Liver (tissue), 9 donors: ENCODE data around the gene FAM117A. TPM values are rescaled to one million over a fixed set of nuclear protein-coding genes. Genes with fewer than 3 reads are reported as not detected.

Experiments used
- DNase-seq: peaks from one replicate; pipeline ENCODE4 v3.0.0-alpha.2; 2017; ENCODE audit warnings: low spot score
- H3K27ac ChIP-seq, 2 donors: one replicate each; pipeline ENCODE4 v1.7.0; 2013; ENCODE audit warnings: inconsistent platforms in 2 of 2, low read length in 2 of 2, control low read depth in 1 of 2, low read depth in 1 of 2, mild to moderate bottlenecking in 1 of 2
- H3K27me3 ChIP-seq, 4 donors: one replicate each; pipeline versions ENCODE4 v1.6.1 to v1.7.0; 2013; ENCODE audit warnings: low read length in 3 of 4, inconsistent platforms in 1 of 4, mild to moderate bottlenecking in 1 of 4, moderate library complexity in 1 of 4; ENCODE audit not compliant: control insufficient read depth in 4 of 4, insufficient read depth in 4 of 4
- H3K36me3 ChIP-seq, 4 donors: one replicate each; pipeline versions ENCODE4 v1.6.1 to v1.7.0; 2013; ENCODE audit warnings: low read length in 3 of 4, mild to moderate bottlenecking in 3 of 4, low read depth in 1 of 4, moderate library complexity in 1 of 4; ENCODE audit not compliant: control insufficient read depth in 4 of 4, insufficient read depth in 3 of 4
- H3K4me1 ChIP-seq, 4 donors: one replicate each; pipeline versions ENCODE4 v1.6.1 to v1.7.0; 2013; ENCODE audit warnings: low read length in 3 of 4, mild to moderate bottlenecking in 3 of 4, moderate library complexity in 1 of 4; ENCODE audit not compliant: control insufficient read depth in 4 of 4, insufficient read depth in 4 of 4
- H3K4me3 ChIP-seq, 3 donors: one replicate each; pipeline versions ENCODE4 v1.6.1 to v1.7.0; 2013; ENCODE audit warnings: low read length in 3 of 3, control low read depth in 1 of 3, low read depth in 1 of 3, mild to moderate bottlenecking in 1 of 3
- H3K9ac ChIP-seq, 2 donors: one replicate each; pipeline ENCODE4 v1.7.0; 2013; ENCODE audit warnings: low read length in 2 of 2, mild to moderate bottlenecking in 2 of 2, moderate library complexity in 2 of 2, control low read depth in 1 of 2, low read depth in 1 of 2
- H3K9me3 ChIP-seq, 4 donors: one replicate each; pipeline versions ENCODE4 v1.6.1 to v1.7.0; 2013; ENCODE audit warnings: low read length in 3 of 4; ENCODE audit not compliant: control insufficient read depth in 4 of 4
- EGR1 ChIP-seq, 2 donors: IDR thresholded peaks; 2 replicates each; pipeline ENCODE4 v1.6.1; 2016 to 2018; ENCODE audit warnings: antibody characterized with exemption in 2 of 2, low read depth in 2 of 2
- FOXA1 ChIP-seq: IDR thresholded peaks from 2 replicates; pipeline ENCODE4 v1.6.1; 2016; ENCODE audit warnings: antibody characterized with exemption
- FOXA2 ChIP-seq: IDR thresholded peaks from 2 replicates; pipeline ENCODE4 v1.6.1; 2016; ENCODE audit warnings: antibody characterized with exemption
- GABPA ChIP-seq, 2 donors: IDR thresholded peaks in 1 of 2; conservative IDR thresholded peaks in 1 of 2; 2 replicates each; pipeline ENCODE4 v1.6.1; 2016; ENCODE audit warnings: antibody characterized with exemption in 2 of 2, mild to moderate bottlenecking in 1 of 2, moderate library complexity in 1 of 2
- HNF4A ChIP-seq, 2 donors: conservative IDR thresholded peaks; 2 replicates each; pipeline ENCODE4 v1.6.1; 2016; ENCODE audit warnings: antibody characterized with exemption in 2 of 2, mild to moderate bottlenecking in 2 of 2
- HNF4G ChIP-seq: IDR thresholded peaks from 2 replicates; pipeline ENCODE4 v1.6.1; 2016; ENCODE audit warnings: antibody characterized with exemption
- JUND ChIP-seq, 2 donors: IDR thresholded peaks; 2 replicates each; pipeline ENCODE4 v1.6.1; 2016; ENCODE audit warnings: antibody characterized with exemption in 2 of 2
- NR2F2 ChIP-seq: IDR thresholded peaks from 2 replicates; pipeline ENCODE4 v1.6.1; 2016; ENCODE audit warnings: antibody characterized with exemption
- RAD21 ChIP-seq, 2 donors: IDR thresholded peaks; 2 replicates each; pipeline ENCODE4 v1.6.1; 2016; ENCODE audit warnings: antibody characterized with exemption in 2 of 2, mild to moderate bottlenecking in 2 of 2
- RXRA ChIP-seq, 2 donors: IDR thresholded peaks; 2 replicates each; pipeline ENCODE4 v1.6.1; 2017 to 2018; ENCODE audit warnings: antibody characterized with exemption in 2 of 2, mild to moderate bottlenecking in 1 of 2
- SP1 ChIP-seq: IDR thresholded peaks from 2 replicates; pipeline ENCODE4 v1.6.1; 2018; ENCODE audit warnings: antibody characterized with exemption, mild to moderate bottlenecking
- TAF1 ChIP-seq: conservative IDR thresholded peaks from 2 replicates; pipeline ENCODE4 v1.6.1; 2016; ENCODE audit warnings: antibody characterized with exemption, mild to moderate bottlenecking
- YY1 ChIP-seq: IDR thresholded peaks from 2 replicates; pipeline ENCODE4 v1.6.1; 2016; ENCODE audit warnings: antibody characterized with exemption, mild to moderate bottlenecking
- WGBS: extraction: QIAGEN DNeasy Blood & Tissue Kit; methylation state at CpG from one replicate; pipeline ENCODE4 v1.1.7; 2013; 5-methylcytosine and 5-hydroxymethylcytosine counted together
- polyA plus RNA-seq, 2 donors: library from polyadenylated mRNA; stranded (reverse) in 1 of 2; unstranded in 1 of 2; fragments of 200-250 nt in 1 of 2; fragments of >200 nt in 1 of 2; fragmentation: Nextera tagmentation in 1 of 2; extraction: Ambion mirVana in 1 of 2; gene quantifications; one replicate each; pipeline versions ENCODE4 v1.2.1 to v1.2.3, GENCODE V29; 2013 to 2015
- total RNA-seq, 2 donors: library from RNA; depleted of rRNA; stranded (reverse); fragments of >200 nt; gene quantifications; one replicate each; pipeline ENCODE4 v1.2.3, GENCODE V29; 2014
- TF ChIP-seq, protein P1 (sequence below): IDR thresholded peaks from 2 replicates; pipeline ENCODE4 v1.6.1; 2016; ENCODE audit warnings: antibody characterized with exemption, mild to moderate bottlenecking
- TF ChIP-seq, protein P2 (sequence below): IDR thresholded peaks from 2 replicates; pipeline ENCODE4 v1.6.1; 2016; ENCODE audit warnings: antibody characterized with exemption
- TF ChIP-seq, protein P3 (sequence below): fragments of 150-350 bp; IDR thresholded peaks from 2 replicates; pipeline ENCODE4 v1.5.1; 2017; ENCODE audit warnings: improper control_type of control experiment, low read depth, low read length; ENCODE audit not compliant: missing input control
- TF ChIP-seq, protein P4 (sequence below): IDR thresholded peaks from 2 replicates; pipeline ENCODE4 v1.6.1; 2016; ENCODE audit warnings: antibody characterized with exemption
- TF ChIP-seq, protein P5 (sequence below): IDR thresholded peaks from 2 replicates; pipeline ENCODE4 v1.6.1; 2016; ENCODE audit warnings: antibody characterized with exemption
- donor health status: healthy.
- donor health status: healthy.
- donor health status: healthy.
- donor health status: healthy.
- donor health status: healthy.

Gene FAM117A
- total and polyA plus RNA-seq, 4 donors, result 4.5 to 39.3 (median 5.5) TPM

DNA sequence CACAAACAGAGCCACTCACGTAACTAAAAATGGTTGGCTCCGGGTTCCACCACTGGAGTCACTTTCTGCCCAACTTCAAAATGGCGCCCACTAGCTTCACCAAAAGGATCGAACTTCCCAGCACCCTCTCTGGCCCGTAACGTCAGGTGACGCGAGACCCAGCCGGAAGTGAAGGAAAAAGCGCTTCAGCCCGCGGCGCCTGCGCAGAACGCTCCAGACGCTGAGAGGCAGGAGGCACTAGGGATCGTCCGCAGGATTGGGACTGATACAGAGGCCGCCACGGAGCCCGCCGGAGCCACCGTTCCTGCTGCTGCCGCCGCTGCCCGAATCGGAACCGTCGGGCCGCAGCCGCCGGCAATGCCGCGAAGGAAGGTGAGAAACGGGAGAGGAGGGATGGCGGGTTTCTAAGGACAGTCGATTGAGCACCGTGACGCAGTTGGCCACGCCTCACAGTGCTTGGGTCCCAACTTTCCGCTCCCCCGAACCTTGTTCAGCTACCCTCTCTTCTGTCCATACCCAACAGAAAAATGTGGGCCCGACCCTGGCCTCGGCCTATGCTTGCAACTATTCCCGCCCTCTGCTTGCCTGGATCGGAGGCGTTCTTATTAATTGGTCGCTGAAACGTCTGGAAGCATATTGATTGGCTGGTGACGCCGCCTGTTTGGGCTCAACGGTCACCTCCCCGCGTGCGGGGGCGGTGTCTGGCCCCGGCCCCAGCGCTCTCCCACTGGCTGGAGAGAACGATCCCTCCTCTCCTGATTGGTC, 24.7 kb upstream of the FAM117A start, which contains the start of gene KAT7:
Gene KAT7, plus strand, starts transcription at position 204 of the 765 bp plus-strand sequence. Its CDS starts 154 bp downstream, at position 358.
- Histone ChIP-seq H3K27ac (peak within 1 kb of the TSS; percentile 99), H3K36me3 (peaks cover 0 to 18% (median 13%) of the 10 kb centered on the region in 4 donors), H3K4me1 (peaks cover 3 to 25% (median 20%) of the 10 kb centered on the region in 4 donors), H3K9ac (peak within 1 kb of the TSS; percentile 79 to 99), H3K4me3 (peak within 1 kb of the TSS; percentile 76 to 98 (median 89)), H3K9me3 (no peaks in the 10 kb centered on the region), H3K27me3 (no peaks in the 10 kb centered on the region)
- TF ChIP-seq, protein P1, sequence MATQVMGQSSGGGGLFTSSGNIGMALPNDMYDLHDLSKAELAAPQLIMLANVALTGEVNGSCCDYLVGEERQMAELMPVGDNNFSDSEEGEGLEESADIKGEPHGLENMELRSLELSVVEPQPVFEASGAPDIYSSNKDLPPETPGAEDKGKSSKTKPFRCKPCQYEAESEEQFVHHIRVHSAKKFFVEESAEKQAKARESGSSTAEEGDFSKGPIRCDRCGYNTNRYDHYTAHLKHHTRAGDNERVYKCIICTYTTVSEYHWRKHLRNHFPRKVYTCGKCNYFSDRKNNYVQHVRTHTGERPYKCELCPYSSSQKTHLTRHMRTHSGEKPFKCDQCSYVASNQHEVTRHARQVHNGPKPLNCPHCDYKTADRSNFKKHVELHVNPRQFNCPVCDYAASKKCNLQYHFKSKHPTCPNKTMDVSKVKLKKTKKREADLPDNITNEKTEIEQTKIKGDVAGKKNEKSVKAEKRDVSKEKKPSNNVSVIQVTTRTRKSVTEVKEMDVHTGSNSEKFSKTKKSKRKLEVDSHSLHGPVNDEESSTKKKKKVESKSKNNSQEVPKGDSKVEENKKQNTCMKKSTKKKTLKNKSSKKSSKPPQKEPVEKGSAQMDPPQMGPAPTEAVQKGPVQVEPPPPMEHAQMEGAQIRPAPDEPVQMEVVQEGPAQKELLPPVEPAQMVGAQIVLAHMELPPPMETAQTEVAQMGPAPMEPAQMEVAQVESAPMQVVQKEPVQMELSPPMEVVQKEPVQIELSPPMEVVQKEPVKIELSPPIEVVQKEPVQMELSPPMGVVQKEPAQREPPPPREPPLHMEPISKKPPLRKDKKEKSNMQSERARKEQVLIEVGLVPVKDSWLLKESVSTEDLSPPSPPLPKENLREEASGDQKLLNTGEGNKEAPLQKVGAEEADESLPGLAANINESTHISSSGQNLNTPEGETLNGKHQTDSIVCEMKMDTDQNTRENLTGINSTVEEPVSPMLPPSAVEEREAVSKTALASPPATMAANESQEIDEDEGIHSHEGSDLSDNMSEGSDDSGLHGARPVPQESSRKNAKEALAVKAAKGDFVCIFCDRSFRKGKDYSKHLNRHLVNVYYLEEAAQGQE, result peak; percentile 78
- TF ChIP-seq SP1 (peak; percentile 99), YY1 (peak; percentile 100), TAF1 (peak; percentile 93), FOXA2 (no peak), GABPA (IDR thresholded peaks at IDR 0.05 in 1 of 2, conservative IDR thresholded peaks at IDR 0.05 in 1 of 2) (peak; percentile 70 to 91), NR2F2 (no peak), EGR1 (IDR thresholded peaks at IDR 0.05; ENCODE audit: low read depth in 2 of 2) (peak; percentile 100), RXRA (IDR thresholded peaks at IDR 0.05) (peak; percentile 44), JUND (IDR thresholded peaks at IDR 0.05) (peak in 1 of 2 donors; percentile 51), HNF4G (peak; percentile 9), RAD21 (IDR thresholded peaks at IDR 0.05) (peak in 1 of 2 donors; percentile 50), FOXA1 (no peak), HNF4A (conservative IDR thresholded peaks at IDR 0.05) (peak; percentile 28 to 54)
- TF ChIP-seq, protein P2, sequence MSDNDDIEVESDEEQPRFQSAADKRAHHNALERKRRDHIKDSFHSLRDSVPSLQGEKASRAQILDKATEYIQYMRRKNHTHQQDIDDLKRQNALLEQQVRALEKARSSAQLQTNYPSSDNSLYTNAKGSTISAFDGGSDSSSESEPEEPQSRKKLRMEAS, result no peak
- TF ChIP-seq, protein P3, sequence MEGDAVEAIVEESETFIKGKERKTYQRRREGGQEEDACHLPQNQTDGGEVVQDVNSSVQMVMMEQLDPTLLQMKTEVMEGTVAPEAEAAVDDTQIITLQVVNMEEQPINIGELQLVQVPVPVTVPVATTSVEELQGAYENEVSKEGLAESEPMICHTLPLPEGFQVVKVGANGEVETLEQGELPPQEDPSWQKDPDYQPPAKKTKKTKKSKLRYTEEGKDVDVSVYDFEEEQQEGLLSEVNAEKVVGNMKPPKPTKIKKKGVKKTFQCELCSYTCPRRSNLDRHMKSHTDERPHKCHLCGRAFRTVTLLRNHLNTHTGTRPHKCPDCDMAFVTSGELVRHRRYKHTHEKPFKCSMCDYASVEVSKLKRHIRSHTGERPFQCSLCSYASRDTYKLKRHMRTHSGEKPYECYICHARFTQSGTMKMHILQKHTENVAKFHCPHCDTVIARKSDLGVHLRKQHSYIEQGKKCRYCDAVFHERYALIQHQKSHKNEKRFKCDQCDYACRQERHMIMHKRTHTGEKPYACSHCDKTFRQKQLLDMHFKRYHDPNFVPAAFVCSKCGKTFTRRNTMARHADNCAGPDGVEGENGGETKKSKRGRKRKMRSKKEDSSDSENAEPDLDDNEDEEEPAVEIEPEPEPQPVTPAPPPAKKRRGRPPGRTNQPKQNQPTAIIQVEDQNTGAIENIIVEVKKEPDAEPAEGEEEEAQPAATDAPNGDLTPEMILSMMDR, result no peak
- TF ChIP-seq, protein P4, sequence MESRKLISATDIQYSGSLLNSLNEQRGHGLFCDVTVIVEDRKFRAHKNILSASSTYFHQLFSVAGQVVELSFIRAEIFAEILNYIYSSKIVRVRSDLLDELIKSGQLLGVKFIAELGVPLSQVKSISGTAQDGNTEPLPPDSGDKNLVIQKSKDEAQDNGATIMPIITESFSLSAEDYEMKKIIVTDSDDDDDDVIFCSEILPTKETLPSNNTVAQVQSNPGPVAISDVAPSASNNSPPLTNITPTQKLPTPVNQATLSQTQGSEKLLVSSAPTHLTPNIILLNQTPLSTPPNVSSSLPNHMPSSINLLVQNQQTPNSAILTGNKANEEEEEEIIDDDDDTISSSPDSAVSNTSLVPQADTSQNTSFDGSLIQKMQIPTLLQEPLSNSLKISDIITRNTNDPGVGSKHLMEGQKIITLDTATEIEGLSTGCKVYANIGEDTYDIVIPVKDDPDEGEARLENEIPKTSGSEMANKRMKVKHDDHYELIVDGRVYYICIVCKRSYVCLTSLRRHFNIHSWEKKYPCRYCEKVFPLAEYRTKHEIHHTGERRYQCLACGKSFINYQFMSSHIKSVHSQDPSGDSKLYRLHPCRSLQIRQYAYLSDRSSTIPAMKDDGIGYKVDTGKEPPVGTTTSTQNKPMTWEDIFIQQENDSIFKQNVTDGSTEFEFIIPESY, result peak; percentile 93
- TF ChIP-seq, protein P5, sequence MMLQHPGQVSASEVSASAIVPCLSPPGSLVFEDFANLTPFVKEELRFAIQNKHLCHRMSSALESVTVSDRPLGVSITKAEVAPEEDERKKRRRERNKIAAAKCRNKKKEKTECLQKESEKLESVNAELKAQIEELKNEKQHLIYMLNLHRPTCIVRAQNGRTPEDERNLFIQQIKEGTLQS, result no peak
- peak; percentile 97 for DNase-seq
- under 1% methylated on average over 59 of the region's 59 CpGs for WGBS
